K562 (cell line): ENCODE measurements around the gene ZMYND8. TPM values are rescaled to one million over a fixed set of nuclear protein-coding genes. Genes with fewer than 3 reads are reported as not detected.

Source experiments
- POLR2AphosphoS5 ChIP-seq: IDR thresholded peaks from 2 replicates; pipeline ENCODE4 v1.6.1; 2011; ENCODE audit warnings: mild to moderate bottlenecking, low read depth, low read length, moderate library complexity; ENCODE audit not compliant: control insufficient read depth, insufficient read depth
- SMAD4 ChIP-seq: fragments of 250-450 bp; sonication (Bioruptor Pico); conservative IDR thresholded peaks from 2 replicates; pipeline ENCODE4 v1.8.0; 2021; ENCODE audit warnings: inconsistent platforms, mild to moderate bottlenecking, moderate library complexity
- polyA plus RNA-seq, 8 experiments: library from polyadenylated mRNA; depleted of rRNA in 4 of 8; stranded (reverse) in 5 of 8; unstranded in 3 of 8; fragments of >200 nt; fragmentation: Nextera tagmentation in 2 of 8; fragmentation: Illumina TruSeq in 1 of 8; extraction: Ambion mirVana in 2 of 8; extraction: Trizol in 1 of 8; gene quantifications; 2 replicates each; pipeline versions ENCODE4 v1.2.1 to v1.2.3, GENCODE V29; 2011 to 2014; ENCODE audit warnings: inconsistent platforms in 1 of 8, missing spikeins in 1 of 8
- total RNA-seq, 7 experiments: library from RNA; depleted of rRNA in 6 of 7; stranded (reverse); fragments of >200 nt in 6 of 7; fragmentation: Illumina TruSeq in 2 of 7; extraction: Trizol in 2 of 7; gene quantifications; 2 replicates each; pipeline versions ENCODE4 v1.2.1 to v1.2.3, GENCODE V29; 2011 to 2021; ENCODE audit warnings: low replicate concordance in 1 of 7
- TF ChIP-seq, protein P1 (sequence below): fragments of 150-350 bp; IDR thresholded peaks from 2 replicates; pipeline ENCODE4 v1.6.1; 2014; ENCODE audit warnings: low read depth, mild to moderate bottlenecking, low read length, borderline replicate concordance
- TF ChIP-seq, protein P2 (sequence below): IDR thresholded peaks from 2 replicates; pipeline ENCODE4 v1.6.1; 2011; ENCODE audit not compliant: insufficient read length; ENCODE audit errors: extremely low read depth

Gene ZMYND8
- total and polyA plus RNA-seq, 9 of the 15 experiments (the other 6 are each of a cell fraction or from before 2014, with no cell fraction given): 31.8 to 148 (median 71.9) TPM

DNA sequence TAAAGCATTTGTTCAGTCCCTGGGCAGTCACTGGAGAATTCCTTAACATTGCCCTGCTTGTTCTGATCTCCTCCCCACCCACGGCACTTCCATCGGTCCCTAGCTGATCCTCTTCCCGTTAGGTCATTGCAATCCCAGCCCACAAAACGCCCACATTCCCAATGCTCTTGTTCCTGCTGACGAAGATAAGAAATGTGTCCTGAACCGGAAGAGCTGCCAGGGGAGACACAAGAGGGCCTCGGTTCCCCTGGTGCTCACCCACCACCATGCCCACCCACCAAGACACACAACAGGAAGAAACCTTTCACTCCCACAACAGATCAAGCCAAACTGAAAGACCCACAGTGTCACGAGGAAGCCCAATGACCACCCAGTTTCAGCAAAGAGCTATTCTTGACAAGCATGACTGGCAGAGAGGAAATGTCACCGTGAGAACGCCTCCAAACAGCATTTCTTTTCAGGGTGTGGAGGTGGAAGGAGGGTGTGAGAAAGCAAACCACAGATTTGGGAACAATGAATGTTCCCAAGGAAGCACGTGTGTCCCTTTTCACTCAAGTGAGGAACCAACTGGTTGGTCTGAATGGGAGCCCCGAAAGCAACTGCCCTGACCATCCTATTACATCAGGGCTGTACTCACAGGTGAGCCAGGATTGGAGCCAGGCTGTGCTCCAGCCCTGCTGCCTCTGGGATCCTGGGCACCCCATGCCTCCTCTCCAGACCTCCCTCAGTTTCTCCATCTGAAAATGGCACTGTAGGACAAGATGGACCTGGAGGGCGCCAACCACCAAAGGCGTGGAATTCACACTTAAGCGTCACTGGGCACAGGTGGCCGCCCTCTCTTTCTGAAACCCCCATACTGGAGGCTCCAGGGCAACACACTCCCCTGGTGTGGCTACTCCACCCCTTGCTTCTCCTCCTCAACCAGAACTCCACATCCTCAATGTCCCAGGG, 97.5 kb downstream of the ZMYND8 start (continued):
- TF ChIP-seq, protein P1, sequence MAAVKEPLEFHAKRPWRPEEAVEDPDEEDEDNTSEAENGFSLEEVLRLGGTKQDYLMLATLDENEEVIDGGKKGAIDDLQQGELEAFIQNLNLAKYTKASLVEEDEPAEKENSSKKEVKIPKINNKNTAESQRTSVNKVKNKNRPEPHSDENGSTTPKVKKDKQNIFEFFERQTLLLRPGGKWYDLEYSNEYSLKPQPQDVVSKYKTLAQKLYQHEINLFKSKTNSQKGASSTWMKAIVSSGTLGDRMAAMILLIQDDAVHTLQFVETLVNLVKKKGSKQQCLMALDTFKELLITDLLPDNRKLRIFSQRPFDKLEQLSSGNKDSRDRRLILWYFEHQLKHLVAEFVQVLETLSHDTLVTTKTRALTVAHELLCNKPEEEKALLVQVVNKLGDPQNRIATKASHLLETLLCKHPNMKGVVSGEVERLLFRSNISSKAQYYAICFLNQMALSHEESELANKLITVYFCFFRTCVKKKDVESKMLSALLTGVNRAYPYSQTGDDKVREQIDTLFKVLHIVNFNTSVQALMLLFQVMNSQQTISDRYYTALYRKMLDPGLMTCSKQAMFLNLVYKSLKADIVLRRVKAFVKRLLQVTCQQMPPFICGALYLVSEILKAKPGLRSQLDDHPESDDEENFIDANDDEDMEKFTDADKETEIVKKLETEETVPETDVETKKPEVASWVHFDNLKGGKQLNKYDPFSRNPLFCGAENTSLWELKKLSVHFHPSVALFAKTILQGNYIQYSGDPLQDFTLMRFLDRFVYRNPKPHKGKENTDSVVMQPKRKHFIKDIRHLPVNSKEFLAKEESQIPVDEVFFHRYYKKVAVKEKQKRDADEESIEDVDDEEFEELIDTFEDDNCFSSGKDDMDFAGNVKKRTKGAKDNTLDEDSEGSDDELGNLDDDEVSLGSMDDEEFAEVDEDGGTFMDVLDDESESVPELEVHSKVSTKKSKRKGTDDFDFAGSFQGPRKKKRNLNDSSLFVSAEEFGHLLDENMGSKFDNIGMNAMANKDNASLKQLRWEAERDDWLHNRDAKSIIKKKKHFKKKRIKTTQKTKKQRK: no peak
- TF ChIP-seq, protein P2, sequence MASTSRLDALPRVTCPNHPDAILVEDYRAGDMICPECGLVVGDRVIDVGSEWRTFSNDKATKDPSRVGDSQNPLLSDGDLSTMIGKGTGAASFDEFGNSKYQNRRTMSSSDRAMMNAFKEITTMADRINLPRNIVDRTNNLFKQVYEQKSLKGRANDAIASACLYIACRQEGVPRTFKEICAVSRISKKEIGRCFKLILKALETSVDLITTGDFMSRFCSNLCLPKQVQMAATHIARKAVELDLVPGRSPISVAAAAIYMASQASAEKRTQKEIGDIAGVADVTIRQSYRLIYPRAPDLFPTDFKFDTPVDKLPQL: no peak
- TF ChIP-seq POLR2AphosphoS5 (0 out of 2 replicates have a peak, but pooled peaks have one; percentile 8), SMAD4 (no peak)
